Heart right ventricle (tissue), 16 donors: ENCODE results near the gene PCP4. TPM values are rescaled to one million over a fixed set of nuclear protein-coding genes. Genes with fewer than 3 reads are reported as not detected.
"Not testable (repeated sequence)": the region's sequence is repeated elsewhere in the genome, so short reads cannot be mapped to it uniquely, and the experiment has no call there.

Source experiments
- ATAC-seq, 8 donors: fragments of 200-7000 bp; cut with Tn5 transposase; one replicate each; pipeline ENCODE4 v1.9.1; 2020; ENCODE audit warnings: mild to moderate bottlenecking in 8 of 8, moderate library complexity in 8 of 8, moderate number of reproducible peaks in 1 of 8
- DNase-seq, 2 donors: peaks; one replicate each; pipeline ENCODE4 v3.0.0-alpha.2; 2020
- H3K27ac ChIP-seq, 10 donors: fragments of 200-600 bp; sonication (generic) in 2 of 10; one replicate each; pipeline versions ENCODE4 v1.5.0 to v1.8.0; 2020 to 2022; ENCODE audit warnings: mild to moderate bottlenecking in 3 of 10
- H3K27me3 ChIP-seq, 7 donors: fragments of 200-600 bp; one replicate each; pipeline ENCODE4 v1.8.0; 2021 to 2022; ENCODE audit warnings: mild to moderate bottlenecking in 2 of 7
- H3K36me3 ChIP-seq, 9 donors: fragments of 200-600 bp; sonication (generic) in 1 of 9; one replicate each; pipeline versions ENCODE4 v1.5.0 to v1.8.0; 2020 to 2022; ENCODE audit warnings: mild to moderate bottlenecking in 2 of 9
- H3K4me1 ChIP-seq, 9 donors: fragments of 200-600 bp; sonication (generic) in 1 of 9; one replicate each; pipeline versions ENCODE4 v1.5.0 to v1.8.0; 2020 to 2022; ENCODE audit warnings: mild to moderate bottlenecking in 4 of 9
- H3K4me3 ChIP-seq, 10 donors: fragments of 200-600 bp; sonication (generic) in 2 of 10; one replicate each; pipeline versions ENCODE4 v1.5.0 to v1.8.0; 2020 to 2022; ENCODE audit warnings: mild to moderate bottlenecking in 7 of 10, moderate library complexity in 2 of 10
- H3K9me3 ChIP-seq, 11 donors: fragments of 200-600 bp in 10 of 11; sonication (generic) in 2 of 11; one replicate each; pipeline versions ENCODE4 v1.5.0 to v1.8.0; 2013 to 2022; ENCODE audit warnings: mild to moderate bottlenecking in 2 of 11, control low read depth in 1 of 11, moderate library complexity in 1 of 11
- CTCF ChIP-seq, 9 donors: fragments of 200-600 bp; sonication (generic) in 2 of 9; IDR thresholded peaks; one replicate each; pipeline versions ENCODE4 v1.5.0 to v1.8.0; 2021 to 2022; ENCODE audit warnings: antibody characterized with exemption in 9 of 9, mild to moderate bottlenecking in 5 of 9, moderate library complexity in 1 of 9
- WGBS, 2 donors: extraction: QIAGEN DNeasy Blood & Tissue Kit; methylation state at CpG; one replicate each; pipeline ENCODE4 v1.1.7; 2013; ENCODE audit warnings: inconsistent platforms in 1 of 2; 5-methylcytosine and 5-hydroxymethylcytosine counted together
- intact Hi-C, 10 donors: fragments of 100-400 bp; cut with DNase I; formaldehyde crosslinking; loops; one replicate each; pipeline versions ENCODE4 v1.11.1 to v1.14.2; 2022
- polyA plus RNA-seq, 2 donors: library from polyadenylated mRNA; stranded (reverse); fragments of 200-250 nt; gene quantifications; one replicate each; pipeline ENCODE4 v1.2.3, GENCODE V29; 2013
- total RNA-seq, 10 donors: library from RNA; stranded (reverse); fragmentation: NEBNext Ultra II Directional in 3 of 10; extraction: Animal tissue kit (Norgen Biotek cat#: 25700) in 3 of 10; gene quantifications; one replicate each; pipeline versions ENCODE4 v1.2.1 to v1.2.4, GENCODE V29; 2021 to 2023
- donor health status: Arrhythmogenic right ventricular cardiomyopathy.
- donor health status: ischemic (EF 13 %, LVEDD 7.1; RV severe dilation, severe dysfunction).
- donor health status: healthy with polysubstance abuse.
- donor health status: DM: no; HTN: yes; CAD: no.
- donor health status: DM: no; HTN: no; CAD: no.
- donor health status: ischemic (EF 25% LVEDD 6.9; RV normal size, moderate dysfunction).
- donor health status: ischemic (EF 25% LVEDD 5.7; RV mildly dilated, moderate dysfunction).
- donor health status: healthy.
- donor health status: DM: yes; HTN: yes; CAD: no.
- donor health status: Ischemic cardiomyopathy.
- donor health status: ischemic (EF 35%, LVEDD 5.7; RV mildly dilated, moderate dysfunction).
- donor health status: nonischemic (EF 11% LVEDD 7.7; RV severe dilation, severe dysfunction).
- donor health status: DM: yes; HTN: yes; CAD: no.
- donor health status: PGD.
- donor health status: ischemic (EF 29% LVEDD 5.4; RV normal size, mild dysfunction).
- donor health status: nonischemic (EF 23%, LVEDD 6.1; RV moderate dilation, normal function).

The PCP4 gene
- total and polyA plus RNA-seq, 12 donors, result 1.0 to 6.9 (median 3.6) TPM

GRCh38 chr21:39882839-39883195 is 15.6 kb downstream of the PCP4 start:
- WGBS, 2 donors, result 85 to 92% methylated on average over 3 of the region's 3 CpGs
- Histone ChIP-seq H3K27me3 (no peaks in the 10 kb centered on the region), H3K4me1 (peaks cover 0 to 7% (median 0%) of the 10 kb centered on the region in 9 donors), H3K9me3 (no peaks in the 10 kb centered on the region), H3K27ac (no peak overlapping the region), H3K36me3 (no peaks in the 10 kb centered on the region), H3K4me3 (no peak overlapping the region)
- DNase-seq, result no peak
- intact Hi-C loops, result no loop called here
- no peak for ATAC-seq
- no peak for TF ChIP-seq CTCF (IDR thresholded peaks at IDR 0.05)

- H3K4me3 ChIP-seq, result no peak overlapping the region
- ATAC-seq, result peak; percentile 69 to 95 (median 88)
- peak overlapping the region in 5 of 10 donors; percentile 13 to 58 (median 37) for H3K27ac ChIP-seq
- TF ChIP-seq CTCF (IDR thresholded peaks at IDR 0.05), result no peak
- peak; percentile 46 to 52 for DNase-seq
- no peaks in the 10 kb centered on the region for H3K36me3 ChIP-seq
- H3K9me3 ChIP-seq, result no peaks in the 10 kb centered on the region
- peaks cover 0 to 7% (median 0%) of the 10 kb centered on the region in 9 donors for H3K4me1 ChIP-seq
- intact Hi-C loops, result no loop called here
- peaks cover 0 to 4% (median 0%) of the 10 kb centered on the region in 7 donors for H3K27me3 ChIP-seq
- 56 to 65% methylated on average over 17 of the region's 17 CpGs for WGBS, 2 donors
Measured at GRCh38 chr21:39885119-39885848, 18.0 kb downstream of the PCP4 start.

- intact Hi-C loops, result no loop called here
- DNase-seq (no peak), ATAC-seq (no peak)
- Histone ChIP-seq H3K4me1 (peaks cover 0 to 7% (median 0%) of the 10 kb centered on the region in 9 donors), H3K9me3 (no peaks in the 10 kb centered on the region), H3K27ac (no peak overlapping the region), H3K36me3 (no peaks in the 10 kb centered on the region), H3K4me3 (no peak overlapping the region), H3K27me3 (peaks cover 0 to 4% (median 0%) of the 10 kb centered on the region in 7 donors)
- 87 to 88% methylated on average over 9 of the region's 9 CpGs for WGBS, 2 donors
- no peak for TF ChIP-seq CTCF (IDR thresholded peaks at IDR 0.05)
Measured at GRCh38 chr21:39888848-39889247, 21.6 kb downstream of the PCP4 start.

GRCh38 chr21:39891111-39891510 is 23.9 kb downstream of the PCP4 start:
- no peaks in the 10 kb centered on the region for H3K9me3 ChIP-seq
- 88 to 94% methylated on average over 5 of the region's 5 CpGs for WGBS, 2 donors
- H3K4me1 ChIP-seq, result no peaks in the 10 kb centered on the region
- no peak for TF ChIP-seq CTCF (IDR thresholded peaks at IDR 0.05)
- H3K36me3 ChIP-seq, result no peaks in the 10 kb centered on the region
- DNase-seq (no peak), ATAC-seq (no peak)
- no peak overlapping the region for H3K27ac ChIP-seq
- no peak overlapping the region for H3K4me3 ChIP-seq
- intact Hi-C loops, result no loop called here
- H3K27me3 ChIP-seq, result peaks cover 0 to 4% (median 0%) of the 10 kb centered on the region in 7 donors

- intact Hi-C loops, ATAC-seq: not testable (repeated sequence)
- 59 to 84% methylated on average over 11 to 12 of the region's 12 CpGs for WGBS, 2 donors
Measured at GRCh38 chr21:39891863-39892262, 24.6 kb downstream of the PCP4 start.

More at GRCh38 chr21:39891863-39892262, 24.6 kb downstream of the PCP4 start:
- not testable (repeated sequence) for H3K4me3 ChIP-seq, H3K9me3 ChIP-seq, H3K4me1 ChIP-seq, H3K36me3 ChIP-seq, DNase-seq, H3K27ac ChIP-seq, H3K27me3 ChIP-seq
